SH-SY5Y (cell line): ENCODE results near the gene MAPKAPK2.

Experiments used
- GATA2 ChIP-seq: IDR thresholded peaks from 2 replicates; pipeline ENCODE4 v1.6.1; 2011; ENCODE audit warnings: mild to moderate bottlenecking, low read depth, low read length
- GATA3 ChIP-seq: IDR thresholded peaks from 2 replicates; pipeline ENCODE4 v1.6.1; 2011; ENCODE audit warnings: low read depth, mild to moderate bottlenecking, low read length, moderate library complexity

MAPKAPK2 gene

GRCh38 chr1:206741142-206741701 is 56.5 kb downstream of the MAPKAPK2 start:
- TF ChIP-seq GATA2 (no peak), GATA3 (no peak)

- TF ChIP-seq GATA2 = no peak
- no peak for TF ChIP-seq GATA3
These were observed 58.1 kb downstream of the MAPKAPK2 start for GRCh38 chr1:206742719-206743383.

- TF ChIP-seq GATA2 (no peak), GATA3 (no peak)
These were observed 60.0 kb downstream of the MAPKAPK2 start for GRCh38 chr1:206744683-206745082.

- TF ChIP-seq GATA3 (no peak), GATA2 (no peak)
These were observed 60.6 kb downstream of the MAPKAPK2 start for GRCh38 chr1:206745301-206745700.

GRCh38 chr1:206748348-206749030 is 63.8 kb downstream of the MAPKAPK2 start:
- TF ChIP-seq GATA2 = no peak
- no peak for TF ChIP-seq GATA3

GRCh38 chr1:206751891-206752290 is 67.2 kb downstream of the MAPKAPK2 start:
- TF ChIP-seq GATA3 = no peak
- no peak for TF ChIP-seq GATA2

GRCh38 chr1:206752481-206752880 is 67.8 kb downstream of the MAPKAPK2 start:
- TF ChIP-seq GATA2 (no peak), GATA3 (no peak)

- TF ChIP-seq GATA2 (no peak), GATA3 (no peak)
These were observed 68.4 kb downstream of the MAPKAPK2 start for GRCh38 chr1:206753141-206753540.

- TF ChIP-seq GATA2 (no peak), GATA3 (no peak)
These were observed 69.3 kb downstream of the MAPKAPK2 start for GRCh38 chr1:206754011-206754410.

GRCh38 chr1:206757524-206758266 is 73.0 kb downstream of the MAPKAPK2 start:
- no peak for TF ChIP-seq GATA2
- TF ChIP-seq GATA3 = no peak

GRCh38 chr1:206760590-206760989 is 75.9 kb downstream of the MAPKAPK2 start:
- TF ChIP-seq GATA2 (peak; percentile 59), GATA3 (peak; percentile 30; the same call in 1 of the 2 replicates)

GRCh38 chr1:206761159-206761768 is 76.6 kb downstream of the MAPKAPK2 start:
- no peak for TF ChIP-seq GATA3
- peak; percentile 80 for TF ChIP-seq GATA2

- TF ChIP-seq GATA3 (no peak), GATA2 (no peak)
These were observed 81.6 kb downstream of the MAPKAPK2 start for GRCh38 chr1:206766251-206766856.
